Activated CD8-positive, alpha-beta memory T cell treated with anti-CD3 and anti-CD28 coated beads, Interleukin-2, amount 50 U/mL, for 1 hour (primary cell): Measurements from ENCODE around the gene CYLD.

ENCODE experiments used
- DNase-seq: peaks from one replicate; pipeline ENCODE4 v3.0.0-alpha.2; 2020; ENCODE audit errors: extremely low read depth

The CYLD gene

DNA sequence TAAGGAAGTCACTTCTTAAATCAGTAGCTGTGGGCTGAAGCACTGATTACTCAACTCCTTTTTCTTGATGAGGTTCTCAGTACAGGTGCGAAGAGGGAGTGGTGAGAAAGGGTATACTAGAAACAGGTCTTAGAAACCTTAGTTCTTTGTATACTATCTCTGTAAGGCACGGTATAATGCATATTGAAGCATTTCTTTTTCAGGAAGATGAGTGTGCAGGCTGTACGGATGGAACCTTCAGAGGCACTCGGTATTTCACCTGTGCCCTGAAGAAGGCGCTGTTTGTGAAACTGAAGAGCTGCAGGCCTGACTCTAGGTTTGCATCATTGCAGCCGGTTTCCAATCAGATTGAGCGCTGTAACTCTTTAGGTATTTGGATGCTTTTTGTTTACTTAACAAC lies 39.2 kb downstream of the CYLD start:
- DNase-seq, result no peak

DNA sequence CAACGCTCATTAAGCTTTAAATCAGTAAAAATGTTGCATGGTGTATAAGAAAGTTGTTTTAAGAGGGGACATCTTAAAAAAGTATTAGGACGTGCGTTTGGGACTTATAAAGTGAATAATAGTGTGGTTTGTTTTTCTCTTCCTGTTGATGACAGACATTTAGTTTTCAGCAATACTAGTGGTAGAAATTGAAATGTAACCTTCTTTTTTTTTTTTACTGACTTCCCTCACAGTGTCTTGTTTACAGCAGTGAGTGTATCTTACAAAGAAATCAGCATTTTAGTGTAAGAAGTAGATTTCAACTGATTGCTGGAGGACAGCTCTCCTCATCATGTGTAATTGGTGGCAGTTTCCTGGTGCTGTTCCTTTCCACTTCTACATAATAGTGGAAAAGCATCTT lies 39.6 kb downstream of the CYLD start:
- DNase-seq, result no peak

DNA sequence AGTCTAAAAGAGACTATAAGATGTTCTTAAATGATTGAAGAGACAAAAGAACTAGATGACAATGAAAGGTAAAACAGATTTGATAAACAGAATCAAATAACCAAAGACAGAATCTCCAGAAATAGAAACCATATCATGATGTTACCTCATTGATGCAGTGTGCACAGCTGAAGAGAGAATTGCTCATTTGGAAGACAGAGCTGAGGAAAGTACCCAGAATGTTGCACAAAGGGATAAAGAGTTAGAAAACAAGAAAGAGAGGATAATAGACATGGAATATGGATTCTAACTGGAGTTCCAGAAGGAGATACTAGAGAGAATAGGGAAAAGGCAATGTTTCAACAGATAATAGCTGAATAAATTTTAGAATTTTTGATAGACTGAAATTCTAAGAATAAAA lies 47.9 kb downstream of the CYLD start:
- no peak for DNase-seq

DNA sequence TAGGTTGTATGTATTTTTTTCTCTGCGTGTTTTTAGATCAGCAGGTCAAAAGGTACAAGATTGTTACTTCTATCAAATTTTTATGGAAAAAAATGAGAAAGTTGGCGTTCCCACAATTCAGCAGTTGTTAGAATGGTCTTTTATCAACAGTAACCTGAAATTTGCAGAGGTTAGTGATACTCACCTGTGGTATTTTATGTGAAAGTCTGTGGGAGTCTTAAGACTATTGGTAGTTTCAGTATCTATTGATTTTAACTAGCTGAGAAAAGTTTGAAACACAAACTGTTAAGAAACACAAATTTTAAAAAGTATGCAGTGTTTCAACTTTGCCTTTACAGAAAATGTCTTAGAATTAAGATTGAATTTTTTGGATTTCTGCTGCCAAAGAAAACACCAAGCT lies 49.6 kb downstream of the CYLD start:
- no peak for DNase-seq

DNA sequence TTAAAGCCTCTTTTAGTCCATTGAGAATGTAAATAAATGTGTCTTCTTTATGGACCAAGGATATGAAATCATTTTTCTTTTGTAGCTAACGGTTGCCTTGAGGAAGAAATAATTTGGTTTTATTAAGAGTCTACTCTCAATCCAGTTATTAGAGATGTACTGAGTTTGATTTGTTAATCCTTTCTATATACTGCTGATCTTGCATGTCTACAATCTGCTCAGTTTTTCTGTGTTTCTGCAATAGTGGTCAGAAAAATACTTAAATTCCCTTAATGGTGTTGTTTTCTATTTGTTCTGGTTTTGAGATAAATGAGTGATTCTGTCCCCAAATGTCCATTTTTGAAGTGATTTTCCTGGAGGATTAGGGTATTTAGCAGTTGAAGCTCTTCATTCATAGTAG lies 54.9 kb downstream of the CYLD start:
- DNase-seq, result no peak

DNA sequence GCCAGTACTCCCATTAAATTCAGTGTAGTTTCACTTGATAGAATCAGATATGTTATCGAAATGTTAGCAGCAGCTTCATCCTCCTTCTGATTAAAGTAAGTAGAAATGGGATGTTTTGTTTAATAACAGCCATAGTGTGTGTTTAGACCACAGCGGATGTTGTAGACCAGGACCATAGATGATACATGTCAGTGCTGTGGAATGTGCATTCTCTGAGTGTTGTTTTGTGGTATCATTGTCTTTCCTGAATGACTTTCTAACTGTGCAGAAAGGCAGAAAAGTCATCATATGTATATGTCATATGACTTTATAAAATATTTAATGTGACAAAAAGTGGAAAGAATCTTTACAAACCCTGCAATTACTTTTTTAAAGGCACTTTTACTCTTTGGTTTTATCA lies 55.6 kb downstream of the CYLD start:
- DNase-seq, result no peak

DNA sequence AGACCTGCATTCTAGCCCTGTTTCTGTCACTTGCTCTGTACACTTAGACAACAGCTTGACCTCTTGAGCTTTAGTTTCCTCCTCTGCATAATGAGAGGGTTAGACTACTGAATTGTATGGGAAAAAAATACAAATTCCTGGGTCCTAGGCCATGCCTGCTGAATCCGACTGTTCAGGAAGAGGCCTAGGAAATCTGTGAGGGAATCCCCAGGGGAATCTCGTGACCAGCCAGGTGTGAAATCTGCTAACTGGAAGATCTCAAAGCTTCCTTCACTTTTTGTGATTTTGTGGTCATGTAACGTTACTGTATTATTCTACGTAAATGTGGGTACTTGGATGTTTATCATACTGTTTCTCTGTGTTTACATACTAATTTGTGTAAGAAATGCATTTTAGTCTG lies 58.2 kb downstream of the CYLD start:
- DNase-seq, result no peak

DNA sequence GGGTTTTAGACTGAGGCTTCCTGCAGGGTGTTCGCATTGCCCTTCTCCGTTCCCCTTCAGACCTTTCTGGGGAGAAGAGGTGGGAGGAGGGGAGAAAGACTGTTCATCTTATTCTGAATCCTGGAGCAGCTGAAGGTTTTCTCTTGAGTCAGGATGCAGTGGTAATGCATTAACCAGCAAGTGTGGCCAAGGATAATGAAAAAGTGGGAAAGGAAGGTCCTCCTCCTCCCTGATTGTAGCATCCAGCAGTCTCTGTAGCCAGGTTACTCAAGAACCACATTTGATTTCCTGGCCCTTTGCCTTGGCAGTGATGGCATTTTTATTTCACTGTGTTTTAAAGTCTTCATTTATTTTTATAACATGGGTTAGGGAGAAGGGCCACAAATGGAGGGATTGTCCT lies 59.1 kb downstream of the CYLD start:
- no peak for DNase-seq

DNA sequence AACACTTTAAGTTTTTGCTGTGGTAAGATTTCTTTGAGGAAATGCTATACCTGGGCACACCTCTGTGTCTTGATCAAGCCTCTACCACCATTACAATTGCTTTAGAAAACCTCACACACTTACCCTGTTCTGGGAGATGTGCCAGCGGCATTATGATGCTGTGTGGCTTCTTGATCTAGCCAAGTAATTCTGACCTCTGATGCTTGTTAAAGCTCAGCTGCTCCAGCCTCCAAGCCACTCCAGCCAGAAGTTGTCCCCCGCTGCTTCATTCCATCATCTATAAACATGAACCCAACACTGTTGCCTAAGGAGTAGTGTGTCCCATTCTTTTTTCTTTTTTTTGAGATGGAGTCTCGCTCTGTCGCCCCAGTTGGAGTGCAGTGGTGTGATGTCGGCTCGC lies 60.1 kb downstream of the CYLD start:
- no peak for DNase-seq

DNA sequence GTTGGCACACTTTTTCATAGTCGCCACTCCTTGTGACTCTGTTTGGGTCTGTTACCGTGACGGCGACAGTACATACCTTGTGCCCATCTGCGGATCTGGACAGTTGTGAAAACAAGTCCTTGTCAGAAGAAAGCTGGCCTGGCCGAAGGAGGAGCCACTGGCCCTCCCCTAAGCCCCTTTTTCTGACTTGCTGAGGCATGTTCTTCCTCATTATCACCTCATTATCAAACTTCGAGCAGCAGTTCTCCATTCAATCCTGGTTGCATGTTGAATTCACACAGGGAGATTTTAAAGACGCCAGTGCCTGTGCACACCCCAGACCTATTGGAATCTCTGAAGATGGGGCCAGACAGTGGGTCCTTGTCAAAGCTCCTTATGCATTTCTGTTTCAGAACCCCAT lies 61.1 kb downstream of the CYLD start:
- no peak for DNase-seq

DNA sequence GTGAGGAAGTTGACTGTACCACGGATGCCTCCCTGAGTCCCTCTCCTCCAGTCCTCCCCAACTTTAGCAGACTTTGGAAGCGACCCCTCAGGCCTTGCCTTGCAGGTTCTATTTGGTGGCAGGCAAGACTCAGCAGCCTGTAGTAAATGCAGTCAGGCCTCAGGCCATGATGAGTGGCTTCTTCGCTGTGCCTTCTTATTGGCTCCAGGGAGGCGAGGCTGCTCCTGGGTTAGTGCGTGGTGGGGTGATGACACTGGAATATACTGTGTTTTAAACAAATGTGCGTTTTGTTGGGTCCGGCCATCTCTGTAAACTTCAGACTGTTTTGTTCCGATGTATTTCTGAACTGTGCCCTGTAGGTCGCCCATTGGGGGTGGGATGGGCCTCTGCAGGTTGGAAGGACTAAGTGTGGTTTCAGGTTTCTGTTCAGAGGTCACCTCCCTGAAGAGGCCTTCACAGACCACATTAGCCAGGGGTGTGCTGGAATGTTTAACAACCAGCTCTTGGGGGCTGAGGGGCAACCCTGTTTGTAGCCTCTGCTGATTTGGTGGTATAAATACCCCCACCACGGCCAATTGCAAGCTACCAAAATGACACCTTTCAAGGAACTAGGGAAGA lies 62.5 kb downstream of the CYLD start:
- DNase-seq, result no peak

DNA sequence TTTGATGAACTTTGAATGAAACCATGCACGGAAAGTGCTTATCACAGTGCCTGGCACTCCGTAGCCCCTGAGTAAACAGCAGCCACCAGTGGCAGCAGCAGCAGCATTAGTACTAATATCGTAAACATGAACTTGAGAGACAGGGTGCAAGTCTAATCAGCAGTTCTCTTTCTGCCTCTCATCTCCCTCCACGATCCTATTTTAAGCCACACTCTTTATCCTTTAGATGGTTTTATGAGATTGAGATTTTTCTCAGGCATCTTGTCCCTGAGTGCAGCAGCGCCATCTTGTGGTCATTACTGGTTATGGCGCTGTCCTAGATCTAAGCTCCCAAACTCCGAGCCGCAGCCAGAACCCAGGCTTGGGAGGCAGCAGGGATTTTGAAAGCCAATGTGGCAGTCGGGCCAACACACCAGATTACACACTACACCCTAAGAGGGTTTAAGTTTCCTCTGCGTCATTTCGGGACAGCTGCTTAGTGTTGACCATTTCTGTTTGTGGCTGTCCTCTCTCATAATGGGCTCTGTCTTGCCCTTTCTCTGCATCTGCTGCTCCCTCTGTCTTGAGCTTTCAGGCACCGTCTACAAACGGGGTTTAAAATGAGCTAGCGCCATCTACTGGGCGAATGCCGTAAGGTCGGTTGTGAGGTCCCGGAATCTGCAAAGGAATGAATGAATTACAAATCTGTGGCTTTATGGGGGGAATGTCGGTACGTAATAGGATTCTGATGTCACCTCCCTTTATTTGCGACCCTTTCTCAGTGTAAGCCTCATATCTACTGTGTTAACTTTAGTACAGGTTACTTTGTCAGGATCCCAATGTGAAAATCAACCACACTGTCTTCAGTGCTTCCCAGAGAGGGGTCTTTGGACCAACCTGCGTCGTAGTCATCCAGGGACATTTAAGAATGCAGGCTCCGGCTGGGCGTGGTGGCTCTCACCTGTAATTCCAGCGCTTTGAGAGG lies 64.5 kb downstream of the CYLD start:
- peak; percentile 64 for DNase-seq

DNA sequence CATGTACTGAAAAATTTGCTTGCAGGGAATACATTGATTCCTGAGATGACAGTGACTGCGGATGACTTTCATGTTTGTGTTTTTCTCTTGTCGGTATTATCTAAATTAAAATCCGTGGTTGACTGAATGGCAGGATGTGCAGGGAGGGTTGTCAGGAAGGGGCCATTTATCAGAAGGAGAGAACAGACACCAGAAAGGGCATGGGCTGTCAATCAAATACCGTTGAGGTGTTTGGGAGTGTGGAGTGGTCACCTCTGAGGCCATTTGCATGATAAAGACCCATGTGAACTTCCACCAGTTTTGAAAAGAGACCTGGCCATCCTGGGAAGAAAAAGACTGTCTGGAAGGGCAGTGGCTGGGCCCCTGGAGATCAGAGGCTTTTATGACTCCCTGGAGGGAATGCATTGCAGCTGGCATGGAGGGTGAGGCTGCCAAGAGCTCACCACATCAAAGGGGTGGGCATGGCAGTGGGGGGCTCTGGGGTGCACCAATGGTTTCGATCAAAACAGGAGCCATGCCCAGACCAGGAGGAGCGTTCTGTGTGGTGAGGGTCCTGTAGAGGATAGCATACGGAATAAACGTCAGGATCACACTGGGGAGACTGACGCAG lies 67.1 kb downstream of the CYLD start:
- DNase-seq, result no peak

DNA sequence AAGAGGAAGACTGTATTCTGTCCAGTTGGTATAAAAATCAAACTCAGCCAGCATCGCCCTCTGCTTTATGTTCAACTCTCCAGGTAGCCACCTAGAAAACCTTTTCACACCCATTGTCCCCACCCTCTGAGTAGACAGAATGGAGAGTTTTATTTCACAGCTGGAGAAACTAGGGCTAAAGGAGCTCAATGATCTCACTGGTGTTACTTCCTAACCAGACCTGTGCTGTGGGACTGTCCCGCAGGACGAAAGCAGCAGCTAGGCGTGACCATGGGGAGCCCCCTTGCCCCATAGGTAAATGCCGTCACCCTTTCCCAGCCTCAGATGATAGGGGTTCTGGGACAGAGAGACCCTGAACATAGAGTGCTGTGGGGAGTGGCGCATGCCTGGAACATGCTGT lies 67.7 kb downstream of the CYLD start:
- DNase-seq, result no peak

DNA sequence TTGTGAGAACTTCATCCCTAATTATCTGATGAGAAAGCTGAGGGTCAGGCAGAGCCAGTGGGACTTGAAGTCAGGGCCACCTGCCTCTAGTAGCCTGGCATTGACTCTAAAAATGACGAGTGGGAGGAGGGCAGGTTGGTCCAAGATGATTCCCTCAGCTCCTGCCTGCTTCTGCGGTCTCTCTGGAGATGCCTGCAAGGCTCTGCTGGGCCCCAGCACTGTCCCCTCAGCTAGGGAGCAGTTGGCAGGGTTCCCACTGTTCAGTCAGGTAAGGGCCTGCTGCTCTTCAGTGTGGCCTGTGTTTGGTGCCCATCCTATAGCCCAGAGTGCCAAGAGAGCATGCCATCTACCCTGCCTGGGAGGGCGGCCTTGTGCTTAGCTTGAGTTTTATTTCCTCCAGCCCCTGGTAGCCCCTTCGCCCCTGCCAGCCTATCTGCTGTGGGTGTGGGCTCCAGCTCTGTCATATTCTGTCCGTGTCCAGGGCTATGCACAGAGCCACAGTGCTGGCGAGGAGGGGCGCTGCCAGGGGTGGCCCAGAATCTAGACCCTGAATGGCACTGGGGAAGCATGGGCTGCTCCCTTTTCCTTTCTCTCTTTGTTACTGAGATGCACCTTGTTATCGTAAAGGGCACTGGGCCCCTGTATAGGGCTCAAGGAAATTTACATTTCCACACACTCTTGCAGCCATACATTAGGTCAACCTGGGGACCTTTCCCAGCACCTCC lies 68.5 kb downstream of the CYLD start:
- no peak for DNase-seq

DNA sequence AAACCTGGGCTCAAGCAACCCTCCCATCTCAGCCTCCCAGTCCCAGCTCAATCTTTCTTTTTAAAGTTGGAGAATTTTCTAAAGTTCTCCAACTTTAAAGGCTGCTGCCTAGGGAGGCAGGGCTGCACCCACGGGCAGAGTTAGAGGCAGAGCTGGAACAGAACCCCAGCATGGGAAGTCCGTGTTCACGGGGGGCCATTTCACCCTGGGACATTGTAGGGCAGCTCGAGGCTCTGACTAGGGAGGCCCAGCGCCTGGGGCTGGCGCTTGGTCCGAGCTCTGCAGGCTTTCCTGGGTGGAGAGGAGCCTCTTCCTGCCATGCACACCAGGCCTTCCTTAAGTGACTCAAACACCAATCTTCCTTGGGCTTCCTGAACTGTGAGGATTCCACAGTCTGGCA lies 70.2 kb downstream of the CYLD start:
- DNase-seq, result no peak

DNA sequence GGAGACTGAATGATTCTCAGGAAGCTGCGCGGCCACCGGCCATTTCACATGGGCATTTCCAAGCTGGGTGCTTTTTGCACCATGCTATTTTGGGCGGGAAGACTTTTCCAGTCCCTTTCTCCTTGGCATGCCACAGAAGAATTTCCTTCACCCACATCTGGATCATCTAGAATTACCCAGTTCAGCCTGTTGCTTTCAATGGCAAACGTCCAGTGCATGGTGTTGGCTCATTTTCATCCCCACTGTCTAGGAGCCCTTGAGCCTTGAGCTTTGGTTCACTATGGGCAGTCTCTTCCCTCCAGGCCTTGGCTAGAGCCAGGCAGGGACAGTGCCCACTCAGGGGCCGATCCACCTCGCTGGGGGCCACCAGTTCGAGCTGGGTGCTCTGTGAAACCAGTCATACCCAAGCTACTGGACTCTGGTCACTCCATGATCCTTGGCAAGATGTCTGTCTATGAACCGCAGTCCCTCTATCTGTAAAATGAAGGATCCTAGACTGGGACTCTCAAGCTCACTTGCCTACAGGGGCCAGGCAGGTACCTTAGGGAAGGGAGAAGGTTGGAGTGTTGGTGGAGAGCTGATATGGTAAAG lies 71.1 kb downstream of the CYLD start:
- DNase-seq, result no peak

DNA sequence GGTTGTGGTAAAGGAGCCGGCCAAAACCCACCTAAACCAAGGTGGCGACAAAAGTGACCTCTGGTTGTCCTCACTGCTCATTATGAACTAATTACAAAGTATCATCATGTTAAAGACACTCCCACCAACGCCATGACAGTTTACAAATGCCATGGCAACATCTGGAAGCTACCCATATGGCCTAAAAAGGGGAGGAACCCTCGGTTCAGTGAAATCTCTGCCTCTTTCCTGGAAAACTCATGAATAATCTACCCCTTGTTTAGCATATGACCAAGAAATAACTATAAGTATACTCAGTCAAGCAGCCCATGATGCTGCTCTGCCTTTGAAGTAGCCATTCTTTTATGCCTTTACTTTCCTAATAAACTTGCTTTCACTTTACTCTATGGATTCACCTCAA lies 72.2 kb downstream of the CYLD start:
- DNase-seq, result no peak

DNA sequence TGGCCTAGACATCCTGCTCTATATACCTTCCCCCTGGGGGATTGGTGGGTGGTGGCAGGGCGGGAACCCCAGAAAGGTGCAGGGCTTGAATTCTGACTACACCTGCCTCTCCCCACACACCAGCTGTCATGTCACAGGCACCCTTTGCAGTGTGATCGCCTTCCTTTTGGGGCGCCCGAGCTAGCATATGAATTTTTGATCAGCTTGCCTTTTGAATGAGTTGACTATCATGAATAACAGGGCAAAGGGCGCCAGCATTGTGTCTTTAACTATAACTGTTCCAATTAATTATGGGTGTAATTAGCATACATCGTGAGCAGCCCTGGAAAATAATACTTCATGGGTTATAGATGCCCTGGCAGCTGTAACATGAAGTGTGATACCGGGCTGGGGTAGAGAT lies 72.7 kb downstream of the CYLD start:
- DNase-seq, result no peak

DNA sequence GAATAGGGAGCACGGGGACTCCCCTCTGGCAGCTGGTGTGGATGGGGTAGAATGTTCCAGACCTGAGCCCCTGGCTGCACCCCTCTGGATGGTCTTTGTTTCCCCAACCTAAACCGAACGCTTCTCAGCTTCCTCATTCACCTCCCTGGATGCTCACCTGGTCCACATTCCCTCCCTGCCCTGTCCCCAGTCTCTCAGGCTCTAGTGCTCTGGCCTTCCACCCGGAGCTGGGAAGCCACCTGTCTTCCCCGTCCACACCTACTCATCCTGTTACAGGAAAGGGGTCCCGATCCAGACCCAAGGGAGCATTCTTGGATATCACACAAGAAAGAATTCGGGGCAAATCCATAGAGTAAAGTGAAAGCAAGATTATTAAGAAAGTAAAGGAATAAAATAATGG lies 73.5 kb downstream of the CYLD start:
- DNase-seq, result no peak

DNA sequence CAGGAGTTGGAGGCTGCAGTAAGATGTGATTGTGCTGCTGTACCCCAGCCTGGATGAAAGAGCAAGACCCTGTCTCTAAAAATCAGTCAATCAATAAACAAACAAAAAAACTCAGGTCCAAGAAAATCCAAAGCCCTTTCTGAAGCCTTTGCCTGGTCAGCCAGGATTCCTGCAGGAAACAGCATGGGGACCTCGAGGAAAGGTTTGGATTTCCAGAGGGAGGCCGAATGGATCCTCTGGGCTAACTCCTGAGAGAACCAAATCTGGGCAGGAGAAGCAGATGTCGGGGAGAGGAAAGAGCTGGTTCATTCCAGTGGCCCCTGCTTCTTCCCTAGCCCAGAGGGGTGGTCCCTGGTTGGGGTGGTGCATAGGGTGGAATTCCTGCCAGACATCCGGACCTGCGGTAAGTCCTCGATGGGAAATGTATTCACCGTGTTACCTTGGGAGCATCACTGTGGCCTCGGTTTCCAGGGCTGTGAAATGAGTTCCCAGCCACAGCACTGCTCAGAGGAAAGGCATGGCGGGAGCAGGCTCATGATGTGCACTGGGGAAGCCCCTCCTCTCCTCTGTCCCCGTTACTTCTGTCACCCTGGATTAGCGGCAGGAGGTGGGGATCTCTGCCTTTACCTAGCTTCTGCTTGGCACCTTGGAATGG lies 75.1 kb downstream of the CYLD start:
- no peak for DNase-seq
